ENCODE data around the gene ADARB2.

GRCh38 chr10:1671366-1672000 lies 65.8 kb downstream of the ADARB2 start:
- no peak for TF ChIP-seq RXRA (IDR thresholded peaks at IDR 0.05; ENCODE audit: borderline replicate concordance, low read depth)
- no peak for TF ChIP-seq JUND (IDR thresholded peaks at IDR 0.05)
- TF ChIP-seq TAF1 (IDR thresholded peaks at IDR 0.05; ENCODE audit: borderline replicate concordance, low read depth, low read length): no peak
- no peak for TF ChIP-seq CTCF (IDR thresholded peaks at IDR 0.05)
- no peak for TF ChIP-seq YY1 (IDR thresholded peaks at IDR 0.05; ENCODE audit: low read depth)
- TF ChIP-seq GABPA (IDR thresholded peaks at IDR 0.05; ENCODE audit: low read depth): no peak
- no peak for TF ChIP-seq REST (IDR thresholded peaks at IDR 0.05; ENCODE audit: low read depth, low read length)
- no peak for TF ChIP-seq POLR2AphosphoS5 (IDR thresholded peaks at IDR 0.05; ENCODE audit: low read depth, low read length)
- no peak for TF ChIP-seq RFX5 (IDR thresholded peaks at IDR 0.05; ENCODE audit: low read length)
- no peak for TF ChIP-seq FOSL2 (IDR thresholded peaks at IDR 0.05; ENCODE audit: borderline replicate concordance, low read depth)
